ENCODE results near the gene MMRN2. TPM values are rescaled to one million over a fixed set of nuclear protein-coding genes. Genes with fewer than 3 reads are reported as not detected.

MMRN2 gene
- total RNA-seq, 2 donors from 2014 or later: 24.6 to 26.1 TPM

DNA sequence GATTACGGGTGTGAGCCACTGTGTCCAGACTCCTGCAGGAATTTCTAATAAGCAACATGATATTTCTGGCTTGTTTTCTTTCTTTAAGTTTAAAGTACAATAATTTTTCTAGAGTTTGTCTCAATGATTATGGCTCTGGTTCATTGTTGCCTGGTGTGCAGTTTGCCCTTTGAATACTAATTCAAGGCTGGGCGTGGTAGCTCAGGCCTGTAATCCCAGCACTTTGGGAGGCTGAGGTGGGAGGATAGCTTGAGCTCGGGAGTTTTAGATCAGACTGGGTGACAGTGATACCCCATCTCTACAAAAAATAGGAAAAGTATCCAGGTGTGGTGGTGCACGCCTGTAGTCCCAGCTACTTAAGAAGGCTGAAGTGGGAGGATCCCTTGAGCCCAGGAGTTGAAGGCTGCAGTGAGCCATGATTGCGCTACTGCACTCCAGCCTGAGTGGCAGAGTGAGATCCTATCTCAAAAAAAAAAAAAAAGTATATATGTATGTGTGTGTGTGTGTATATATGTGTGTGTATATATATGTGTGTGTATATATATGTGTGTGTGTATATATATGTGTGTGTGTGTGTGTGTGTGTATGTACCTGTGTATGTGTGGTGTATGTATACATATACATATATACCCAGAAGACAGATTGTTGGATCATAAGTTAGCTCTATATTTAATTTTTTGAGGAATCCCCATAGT is 19.1 kb upstream of the MMRN2 start:
- no peak overlapping the region for H3K4me3 ChIP-seq
- TF ChIP-seq POLR2AphosphoS5 (IDR thresholded peaks at IDR 0.05) (no peak), POLR2A (IDR thresholded peaks at IDR 0.05) (no peak)
- TF ChIP-seq, protein P1, sequence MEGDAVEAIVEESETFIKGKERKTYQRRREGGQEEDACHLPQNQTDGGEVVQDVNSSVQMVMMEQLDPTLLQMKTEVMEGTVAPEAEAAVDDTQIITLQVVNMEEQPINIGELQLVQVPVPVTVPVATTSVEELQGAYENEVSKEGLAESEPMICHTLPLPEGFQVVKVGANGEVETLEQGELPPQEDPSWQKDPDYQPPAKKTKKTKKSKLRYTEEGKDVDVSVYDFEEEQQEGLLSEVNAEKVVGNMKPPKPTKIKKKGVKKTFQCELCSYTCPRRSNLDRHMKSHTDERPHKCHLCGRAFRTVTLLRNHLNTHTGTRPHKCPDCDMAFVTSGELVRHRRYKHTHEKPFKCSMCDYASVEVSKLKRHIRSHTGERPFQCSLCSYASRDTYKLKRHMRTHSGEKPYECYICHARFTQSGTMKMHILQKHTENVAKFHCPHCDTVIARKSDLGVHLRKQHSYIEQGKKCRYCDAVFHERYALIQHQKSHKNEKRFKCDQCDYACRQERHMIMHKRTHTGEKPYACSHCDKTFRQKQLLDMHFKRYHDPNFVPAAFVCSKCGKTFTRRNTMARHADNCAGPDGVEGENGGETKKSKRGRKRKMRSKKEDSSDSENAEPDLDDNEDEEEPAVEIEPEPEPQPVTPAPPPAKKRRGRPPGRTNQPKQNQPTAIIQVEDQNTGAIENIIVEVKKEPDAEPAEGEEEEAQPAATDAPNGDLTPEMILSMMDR (IDR thresholded peaks at IDR 0.05): no peak
- no peak for DNase-seq (ENCODE audit: low spot score)
- H3K9me3 ChIP-seq: no peaks in the 10 kb centered on the region
- no peaks in the 10 kb centered on the region for H3K4me1 ChIP-seq (replicated peaks)
- H3K27me3 ChIP-seq (replicated peaks; ENCODE audit: insufficient read depth): no peaks in the 10 kb centered on the region
- intact Hi-C loops (cut with DNase I): no loop called here
- H3K36me3 ChIP-seq: no peaks in the 10 kb centered on the region
- H3K27ac ChIP-seq: no peak overlapping the region
- 97% methylated on average over 5 of the region's 5 CpGs for WGBS

DNA sequence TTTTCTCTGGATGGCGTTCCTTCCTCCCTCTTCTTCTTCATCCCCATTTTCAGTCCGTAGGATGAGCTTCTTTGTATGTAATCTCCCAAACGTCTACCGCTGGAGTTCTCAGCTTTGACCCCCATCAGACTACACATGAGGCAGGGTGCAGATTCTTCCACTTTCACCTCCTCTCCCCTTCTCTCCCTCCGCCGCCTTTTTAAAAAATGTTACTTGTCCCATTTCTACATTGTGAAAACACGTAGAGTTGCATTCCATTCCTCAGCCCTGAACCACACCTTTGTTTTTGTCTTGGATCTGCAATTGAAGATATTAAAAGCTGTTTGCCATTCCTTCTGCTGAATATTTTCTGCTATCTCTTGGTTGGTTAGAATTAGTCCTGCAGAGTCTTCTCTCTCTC is 17.1 kb upstream of the MMRN2 start:
- no peak for DNase-seq (ENCODE audit: low spot score)
- Histone ChIP-seq H3K36me3 (no peaks in the 10 kb centered on the region), H3K4me1 (replicated peaks) (peaks cover 4% of the 10 kb centered on the region), H3K9me3 (no peaks in the 10 kb centered on the region), H3K27me3 (replicated peaks; ENCODE audit: insufficient read depth) (no peaks in the 10 kb centered on the region), H3K27ac (peak overlapping the region; percentile 11 to 15), H3K4me3 (no peak overlapping the region)
- TF ChIP-seq, protein P1 (IDR thresholded peaks at IDR 0.05): no peak
- TF ChIP-seq POLR2AphosphoS5 (IDR thresholded peaks at IDR 0.05): peak; percentile 14
- intact Hi-C loops (cut with DNase I): no loop called here
- WGBS: 52% methylated on average over 7 of the region's 7 CpGs

DNA sequence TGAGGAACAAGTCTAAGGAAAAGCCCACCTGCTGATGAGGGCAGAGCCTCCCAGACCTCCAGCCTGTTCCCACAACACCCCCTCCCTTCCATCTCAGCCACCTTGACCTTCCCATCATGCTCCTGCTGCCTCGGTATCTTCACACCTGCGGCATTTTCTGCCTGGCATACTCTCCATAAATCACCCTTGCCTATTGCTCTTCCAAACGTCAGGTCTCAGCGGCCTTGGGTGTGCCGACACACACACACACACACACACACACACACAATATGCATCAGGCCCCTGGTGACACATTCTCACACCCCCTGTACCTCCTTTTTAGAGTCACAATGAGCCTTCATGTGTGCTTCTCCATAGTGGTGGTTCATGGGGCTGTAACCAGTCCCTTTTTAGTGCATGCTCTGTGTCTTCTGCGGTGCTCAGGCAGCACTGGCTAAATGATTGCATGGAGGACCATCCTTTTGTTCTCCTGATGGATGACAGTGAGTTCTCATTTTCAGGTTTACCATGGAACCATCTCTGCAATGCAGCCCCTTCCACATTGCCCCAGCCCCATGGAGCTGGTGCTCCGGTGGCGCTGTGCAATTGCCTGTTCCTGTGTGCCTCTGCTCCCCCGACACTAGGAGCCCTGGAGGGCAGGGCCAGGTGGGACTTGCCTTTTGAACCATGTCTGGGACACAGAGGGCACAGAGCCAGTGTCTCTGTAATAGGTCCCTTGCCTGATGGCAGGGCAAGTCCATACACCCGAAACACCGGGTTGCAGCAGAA is 15.4 kb upstream of the MMRN2 start:
- Histone ChIP-seq H3K4me3 (no peak overlapping the region), H3K9me3 (no peaks in the 10 kb centered on the region), H3K36me3 (no peaks in the 10 kb centered on the region), H3K4me1 (replicated peaks) (peaks cover 4% of the 10 kb centered on the region), H3K27me3 (replicated peaks; ENCODE audit: insufficient read depth) (no peaks in the 10 kb centered on the region), H3K27ac (peak overlapping the region; percentile 97 to 98)
- TF ChIP-seq POLR2AphosphoS5 (IDR thresholded peaks at IDR 0.05) (no peak), POLR2A (IDR thresholded peaks at IDR 0.05) (no peak)
- TF ChIP-seq, protein P1 (IDR thresholded peaks at IDR 0.05): no peak
- no peak for DNase-seq (ENCODE audit: low spot score)
- WGBS: 81% methylated on average over 11 of the region's 11 CpGs
- intact Hi-C loops (cut with DNase I): no loop called here

DNA sequence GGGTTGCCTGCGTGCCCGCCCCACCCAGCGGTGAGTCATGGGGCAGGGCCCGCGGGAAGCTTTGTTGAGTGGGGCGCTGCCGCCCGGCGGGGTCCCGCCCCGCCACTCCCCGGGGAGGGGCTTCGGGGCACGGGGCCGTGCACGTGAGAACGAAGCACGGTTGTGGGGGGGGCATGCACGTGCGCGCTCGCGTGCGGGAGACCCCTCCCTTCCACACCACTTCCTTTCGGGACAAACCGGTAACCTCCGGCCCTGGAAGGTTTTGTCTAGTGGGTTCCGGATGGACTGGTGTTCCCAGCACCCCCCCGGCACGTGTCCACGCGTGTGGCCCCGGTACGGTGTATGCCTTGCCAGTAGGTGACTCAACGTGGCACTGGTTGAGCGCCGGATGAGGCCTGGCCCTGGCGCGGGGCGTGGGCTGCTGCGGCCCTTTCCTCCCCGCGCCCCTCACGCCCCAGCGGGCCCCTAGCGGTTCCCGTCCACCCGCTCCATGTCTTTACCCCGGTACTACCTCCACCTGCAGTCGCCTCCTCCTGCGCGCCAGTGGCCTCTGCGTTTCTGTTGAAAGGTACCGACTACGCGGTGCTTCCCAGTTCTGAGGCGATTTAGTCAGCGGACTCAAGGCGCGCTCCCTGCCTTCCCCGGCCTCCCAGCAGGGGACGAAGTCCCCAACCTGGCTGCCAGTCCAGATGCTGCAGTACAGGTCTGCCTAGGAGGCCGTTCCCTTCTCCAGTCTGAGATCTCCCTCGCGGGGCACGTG is 14.0 kb upstream of the MMRN2 start:
- no peaks in the 10 kb centered on the region for H3K27me3 ChIP-seq (replicated peaks; ENCODE audit: insufficient read depth)
- intact Hi-C loops (cut with DNase I): loop anchor here (2.0 kb wide), 1 partner anchor 123 kb away; the partner anchor contains the start of genes GLUD1 and SHLD2

More for the DNA sequence above, 14.0 kb upstream of the MMRN2 start:
- DNase-seq (ENCODE audit: low spot score): peak; percentile 91
- peak overlapping the region; percentile 97 to 98 for H3K27ac ChIP-seq
- no peaks in the 10 kb centered on the region for H3K36me3 ChIP-seq
- peak overlapping the region; percentile 48 to 58 for H3K4me3 ChIP-seq
- WGBS: 6% methylated on average over 64 of the region's 66 CpGs
- H3K9me3 ChIP-seq: no peaks in the 10 kb centered on the region
- H3K4me1 ChIP-seq (replicated peaks): peaks cover 4% of the 10 kb centered on the region
- TF ChIP-seq, protein P1 (IDR thresholded peaks at IDR 0.05): peak in 1 of 4 experiments; percentile 28
- TF ChIP-seq POLR2AphosphoS5 (IDR thresholded peaks at IDR 0.05): peak; percentile 92
- no peak for TF ChIP-seq POLR2A (IDR thresholded peaks at IDR 0.05)
